OCI-LY7 (cell line): ENCODE measurements around the gene C1orf105. TPM values are rescaled to one million over a fixed set of nuclear protein-coding genes. Genes with fewer than 3 reads are reported as not detected.
A peak's percentile ranks its signal among the peaks of the same experiment; 100 is the strongest.

Experiments used
- BruUV-seq: library from RNA; stranded (reverse); fragments of 400-500 nt; replicated peaks from 2 replicates; lab custom pipeline; 2021; lab: Mats Ljungman, UMichigan
- CTCF ChIA-PET: fragments of 300-600 bp; sonication (Branson Sonifier 250); formaldehyde crosslinking; loops from one replicate; lab custom pipeline; 2022; ENCODE audit warnings: antibody characterized with exemption; ENCODE audit not compliant: unreplicated experiment; lab: Charles Lee
- POLR2A ChIA-PET: fragments of 300-600 bp; sonication (Branson Sonifier 250); formaldehyde crosslinking; loops from one replicate; lab custom pipeline; 2022; ENCODE audit warnings: antibody characterized with exemption; lab: Charles Lee
- DNase-seq: peaks from one replicate; pipeline ENCODE4 v3.0.0-alpha.2; 2015; ENCODE audit warnings: low spot score
- H2AFZ ChIP-seq: fragments of 200-600 bp; sonication (generic), shearing (Covaris generic); 2 replicates; pipeline ENCODE4 v1.6.1; 2014; ENCODE audit warnings: mild to moderate bottlenecking, antibody characterized with exemption, low read length, moderate library complexity
- H3K27ac ChIP-seq: fragments of 200-600 bp; sonication (generic); 2 replicates; pipeline ENCODE4 v1.5.1; 2014; ENCODE audit warnings: mixed run types, low read depth, mild to moderate bottlenecking, moderate library complexity, low read length, inconsistent platforms; ENCODE audit not compliant: poor library complexity, severe bottlenecking
- H3K36me3 ChIP-seq: fragments of 200-600 bp; sonication (generic); 2 replicates; pipeline ENCODE4 v1.6.1; 2014; ENCODE audit warnings: mild to moderate bottlenecking, antibody characterized with exemption, low read length, moderate library complexity, mixed read lengths; ENCODE audit not compliant: insufficient read depth
- H3K4me1 ChIP-seq: fragments of 200-600 bp; sonication (generic); 2 replicates; pipeline ENCODE4 v1.5.1; 2014; ENCODE audit warnings: mild to moderate bottlenecking, low read length; ENCODE audit not compliant: insufficient read depth, poor library complexity, severe bottlenecking
- H3K4me2 ChIP-seq: fragments of 200-600 bp; sonication (generic); 2 replicates; pipeline ENCODE4 v1.6.1; 2014; ENCODE audit warnings: mild to moderate bottlenecking, low read length
- H3K4me3 ChIP-seq: fragments of 200-600 bp; sonication (generic); 2 replicates; pipeline ENCODE4 v1.5.1; 2014; ENCODE audit warnings: mild to moderate bottlenecking, low read depth, low read length; ENCODE audit not compliant: poor library complexity, severe bottlenecking
- H3K79me2 ChIP-seq: fragments of 200-600 bp; sonication (generic); 2 replicates; pipeline ENCODE4 v1.6.1; 2016; ENCODE audit warnings: low read depth, mild to moderate bottlenecking, low read length, moderate library complexity, mixed read lengths; ENCODE audit not compliant: insufficient read depth
- H3K9me2 ChIP-seq: fragments of 200-600 bp; sonication (generic); 2 replicates; pipeline ENCODE4 v1.6.1; 2016; ENCODE audit warnings: mild to moderate bottlenecking, low read length, mixed read lengths; ENCODE audit not compliant: insufficient read depth
- H3K9me3 ChIP-seq: fragments of 200-600 bp; sonication (generic); 2 replicates; pipeline ENCODE4 v1.6.1; 2014; ENCODE audit warnings: mild to moderate bottlenecking, mixed run types, low read length, mixed read lengths
- H4K20me1 ChIP-seq: fragments of 200-600 bp; sonication (generic); 2 replicates; pipeline ENCODE4 v1.6.1; 2014; ENCODE audit warnings: mild to moderate bottlenecking, antibody characterized with exemption, low read length, moderate library complexity, mixed read lengths; ENCODE audit not compliant: insufficient read depth
- EZH2phosphoT487 ChIP-seq: fragments of 200-600 bp; sonication (generic); IDR thresholded peaks from 2 replicates; pipeline ENCODE4 v1.6.1; 2018; ENCODE audit warnings: low read depth, borderline replicate concordance, mild to moderate bottlenecking, mixed run types, antibody characterized with exemption, low read length, moderate library complexity, mixed read lengths
- intact Hi-C: fragments of 100-400 bp; cut with micrococcal nuclease; formaldehyde crosslinking; loops from one replicate; pipeline ENCODE4 v1.10.0; 2022; ENCODE audit not compliant: unreplicated experiment
- total RNA-seq, 2 experiments: library from RNA; depleted of rRNA in 1 of 2; stranded (reverse); fragments of >200 nt in 1 of 2; shearing (Covaris generic) in 1 of 2; gene quantifications; 2 replicates each; pipeline ENCODE4 v1.2.3, GENCODE V29; 2014 to 2022
- TF ChIP-seq, protein P1 (sequence below): fragments of 200-600 bp; sonication (generic); conservative IDR thresholded peaks from 2 replicates; pipeline ENCODE4 v1.5.1; 2014; ENCODE audit warnings: mild to moderate bottlenecking, antibody characterized with exemption, low read length, moderate library complexity, mixed read lengths

C1orf105 gene
- total RNA-seq, 2 experiments from 2014 or later: not detected

DNA sequence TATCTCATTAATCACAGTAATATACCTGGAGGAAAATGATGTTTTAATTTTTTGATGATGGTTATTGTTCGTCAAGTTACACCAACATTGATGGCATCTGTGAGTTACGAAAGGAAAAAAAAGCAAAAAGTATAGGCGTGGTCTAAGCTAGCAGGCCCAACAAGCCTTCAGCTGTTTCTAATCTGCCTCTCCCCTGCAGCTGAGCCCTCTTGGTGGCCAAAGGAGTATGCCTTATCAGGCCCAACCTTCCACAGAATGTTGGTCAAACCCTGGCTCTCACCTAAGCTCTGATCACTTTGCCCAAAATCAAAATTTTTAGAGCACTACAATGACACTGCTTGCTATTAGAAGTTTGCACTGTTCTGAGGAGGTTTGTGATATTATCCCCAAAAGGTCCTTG is 4.9 kb downstream of the C1orf105 start:
- Histone ChIP-seq H3K9me2 (no peaks in the 10 kb centered on the region), H3K4me2 (no peak overlapping the region), H3K4me3 (no peak overlapping the region), H3K4me1 (no peaks in the 10 kb centered on the region), H3K36me3 (no peaks in the 10 kb centered on the region), H2AFZ (no peak overlapping the region), H4K20me1 (peaks cover 9% of the 10 kb centered on the region; the same call in 1 of the 2 replicates), H3K27ac (no peak overlapping the region), H3K79me2 (no peaks in the 10 kb centered on the region), H3K9me3 (no peaks in the 10 kb centered on the region)
- TF ChIP-seq, protein P1, sequence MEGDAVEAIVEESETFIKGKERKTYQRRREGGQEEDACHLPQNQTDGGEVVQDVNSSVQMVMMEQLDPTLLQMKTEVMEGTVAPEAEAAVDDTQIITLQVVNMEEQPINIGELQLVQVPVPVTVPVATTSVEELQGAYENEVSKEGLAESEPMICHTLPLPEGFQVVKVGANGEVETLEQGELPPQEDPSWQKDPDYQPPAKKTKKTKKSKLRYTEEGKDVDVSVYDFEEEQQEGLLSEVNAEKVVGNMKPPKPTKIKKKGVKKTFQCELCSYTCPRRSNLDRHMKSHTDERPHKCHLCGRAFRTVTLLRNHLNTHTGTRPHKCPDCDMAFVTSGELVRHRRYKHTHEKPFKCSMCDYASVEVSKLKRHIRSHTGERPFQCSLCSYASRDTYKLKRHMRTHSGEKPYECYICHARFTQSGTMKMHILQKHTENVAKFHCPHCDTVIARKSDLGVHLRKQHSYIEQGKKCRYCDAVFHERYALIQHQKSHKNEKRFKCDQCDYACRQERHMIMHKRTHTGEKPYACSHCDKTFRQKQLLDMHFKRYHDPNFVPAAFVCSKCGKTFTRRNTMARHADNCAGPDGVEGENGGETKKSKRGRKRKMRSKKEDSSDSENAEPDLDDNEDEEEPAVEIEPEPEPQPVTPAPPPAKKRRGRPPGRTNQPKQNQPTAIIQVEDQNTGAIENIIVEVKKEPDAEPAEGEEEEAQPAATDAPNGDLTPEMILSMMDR: no peak
- no peak for TF ChIP-seq EZH2phosphoT487
- CTCF ChIA-PET: no interaction called here
- no peak for DNase-seq
- intact Hi-C loops: no loop called here
- POLR2A ChIA-PET: interaction anchor here (1.6 kb wide), 1 partner anchor 9 kb away, joined by 5 read pairs; no protein-coding TSS in a partner anchor
- no TSS peak for BruUV-seq

DNA sequence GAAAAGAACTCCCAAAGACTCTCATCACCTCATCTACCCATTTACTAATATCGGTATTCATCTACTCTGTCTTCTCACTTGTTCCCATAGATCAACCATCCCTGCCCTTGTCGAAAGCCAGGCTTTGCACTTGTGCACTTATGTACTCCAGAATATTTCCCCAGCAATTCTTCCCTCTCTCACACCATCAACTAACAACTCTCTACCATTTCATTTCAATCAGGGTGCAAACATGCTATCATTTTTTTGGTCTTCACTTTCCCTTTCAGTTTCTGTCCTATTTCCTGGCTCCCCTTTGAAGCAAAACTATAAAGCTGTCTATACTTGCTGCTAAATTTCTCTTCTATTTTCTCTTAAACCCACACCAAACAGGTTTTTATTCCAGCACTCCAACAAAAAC is 6.7 kb downstream of the C1orf105 start:
- TF ChIP-seq, protein P1: no peak
- TF ChIP-seq EZH2phosphoT487: no peak
- intact Hi-C loops: no loop called here
- no peak overlapping the region for H3K4me2 ChIP-seq
- H3K9me3 ChIP-seq: no peaks in the 10 kb centered on the region
- peaks cover 9% of the 10 kb centered on the region; the same call in 1 of the 2 replicates for H4K20me1 ChIP-seq
- H2AFZ ChIP-seq: no peak overlapping the region
- ChIA-PET CTCF (no interaction called here), POLR2A (no interaction called here)
- no peak overlapping the region for H3K27ac ChIP-seq
- DNase-seq: no peak
- no peaks in the 10 kb centered on the region for H3K79me2 ChIP-seq
- no peaks in the 10 kb centered on the region for H3K9me2 ChIP-seq
- no peaks in the 10 kb centered on the region for H3K36me3 ChIP-seq
- no peaks in the 10 kb centered on the region for H3K4me1 ChIP-seq
- no TSS peak for BruUV-seq
- H3K4me3 ChIP-seq: no peak overlapping the region

DNA sequence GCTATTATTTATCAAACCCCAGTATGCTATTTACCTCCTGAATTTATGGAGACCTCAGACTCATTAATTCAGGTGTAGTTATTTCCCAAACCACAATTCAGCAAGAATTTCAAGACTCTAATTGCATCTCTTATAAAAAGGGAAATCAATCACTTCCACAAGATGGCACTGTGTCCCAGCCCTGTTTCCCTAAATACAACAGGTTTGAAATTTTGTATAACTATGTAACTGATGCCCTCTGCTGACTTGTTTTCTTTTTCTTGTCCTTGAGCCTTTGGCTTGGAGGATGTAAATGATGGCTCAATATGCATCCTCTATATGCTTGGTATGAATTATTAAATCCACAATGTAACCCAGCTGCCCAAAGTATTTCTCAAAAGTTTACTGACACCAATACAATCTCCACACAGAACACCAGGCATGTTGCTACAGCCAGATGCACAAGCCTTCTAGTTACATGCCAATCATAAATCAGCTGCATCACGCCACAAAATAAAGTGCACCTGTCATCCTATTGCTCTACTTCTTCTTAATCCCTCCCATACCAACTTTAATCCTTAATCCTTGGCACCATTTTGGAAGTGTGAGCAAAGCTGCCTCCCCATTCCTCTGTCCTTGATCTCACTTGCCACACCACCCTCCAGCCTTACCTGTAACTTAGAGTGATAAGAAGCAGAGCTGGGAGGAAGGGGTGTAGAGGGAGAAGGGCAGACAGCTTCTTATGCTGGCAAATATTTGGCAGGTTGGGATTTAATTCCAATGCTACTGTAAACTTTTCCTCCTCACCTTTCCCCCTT is 9.0 kb downstream of the C1orf105 start:
- Histone ChIP-seq H3K4me1 (no peaks in the 10 kb centered on the region), H2AFZ (no peak overlapping the region), H3K79me2 (no peaks in the 10 kb centered on the region), H4K20me1 (peaks cover 9% of the 10 kb centered on the region; the same call in 1 of the 2 replicates), H3K4me2 (no peak overlapping the region), H3K27ac (no peak overlapping the region), H3K36me3 (no peaks in the 10 kb centered on the region), H3K9me3 (no peaks in the 10 kb centered on the region), H3K4me3 (no peak overlapping the region), H3K9me2 (no peaks in the 10 kb centered on the region)
- DNase-seq: peak; percentile 71
- POLR2A ChIA-PET: interaction anchor here (0.5 kb wide), 1 partner anchor 162 kb away, joined by 3 read pairs; no protein-coding TSS in a partner anchor
- CTCF ChIA-PET: no interaction called here
- intact Hi-C loops: no loop called here
- no TSS peak for BruUV-seq
- TF ChIP-seq, protein P1: peak; percentile 94
- TF ChIP-seq EZH2phosphoT487: no peak
